ENCODE measurements around the gene ANKRD35. TPM values are rescaled to one million over a fixed set of nuclear protein-coding genes. Genes with fewer than 3 reads are reported as not detected.

The ANKRD35 gene
- total RNA-seq, 2 experiments from 2014 or later = 0.33 to 0.35 TPM

GRCh38 chr1:145917595-145917994, 31.9 kb upstream of the ANKRD35 start:
- CTCF ChIA-PET = interaction anchor here (0.8 to 2.0 kb wide), 2 partner anchors 10 to 72 kb away, joined by 4 to 15 read pairs; partner anchors contain the start of genes NUDT17 and RBM8A
- POLR2A ChIA-PET = interaction anchor here (0.7 to 4.6 kb wide), 11 partner anchors 7 to 72 kb away, joined by 3 to 73 read pairs (median 9); partner anchors contain the start of genes ANKRD34A, ITGA10, LIX1L and NUDT17
- Mint-ChIP-seq H3K9me3 (no peaks in the 10 kb centered on the region), H3K4me3 (peak overlapping the region; percentile 90), H3K27ac (peak overlapping the region; percentile 94), H3K4me1 (peaks cover 47% of the 10 kb centered on the region), H3K27me3 (no peaks in the 10 kb centered on the region), H3K36me3 (ENCODE audit: low read depth) (peaks cover 39% of the 10 kb centered on the region)
- no peak for DNase-seq

GRCh38 chr1:145916745-145917144, 31.1 kb upstream of the ANKRD35 start:
- Mint-ChIP-seq H3K27ac (no peak overlapping the region), H3K36me3 (ENCODE audit: low read depth) (peaks cover 45% of the 10 kb centered on the region), H3K4me1 (peaks cover 47% of the 10 kb centered on the region), H3K4me3 (peak overlapping the region; percentile 90), H3K9me3 (no peaks in the 10 kb centered on the region), H3K27me3 (no peaks in the 10 kb centered on the region)
- DNase-seq = no peak
- ChIA-PET POLR2A (interaction anchor here (3.8 to 4.6 kb wide), 3 partner anchors 11 to 49 kb away, joined by 31 to 73 read pairs (median 38); partner anchors contain the start of genes ANKRD34A, LIX1L, POLR3GL and RBM8A), CTCF (interaction anchor here (0.7 to 1.2 kb wide), 3 partner anchors 41 to 121 kb away, joined by 3 to 4 read pairs (median 3); partner anchors contain the start of gene LIX1L)

- no peak overlapping the region for H3K27ac Mint-ChIP-seq
- ChIA-PET POLR2A (interaction anchor here (1.3 to 4.3 kb wide), 2 partner anchors 15 to 67 kb away, joined by 4 to 17 read pairs; partner anchors contain the start of genes NUDT17 and RBM8A), CTCF (interaction anchor here (0.7 to 2.0 kb wide), 2 partner anchors 19 to 100 kb away, joined by 3 to 6 read pairs; no protein-coding TSS in a partner anchor)
- H3K4me3 Mint-ChIP-seq = no peak overlapping the region
- no peaks in the 10 kb centered on the region for H3K9me3 Mint-ChIP-seq
- no peaks in the 10 kb centered on the region for H3K27me3 Mint-ChIP-seq
- peaks cover 55% of the 10 kb centered on the region for H3K36me3 Mint-ChIP-seq (ENCODE audit: low read depth)
- DNase-seq = no peak
- H3K4me1 Mint-ChIP-seq = peaks cover 23% of the 10 kb centered on the region
Observed at GRCh38 chr1:145912128-145912641, 26.5 kb upstream of the ANKRD35 start.

- Mint-ChIP-seq H3K4me1 (peaks cover 9% of the 10 kb centered on the region), H3K27me3 (no peaks in the 10 kb centered on the region), H3K27ac (no peak overlapping the region), H3K36me3 (ENCODE audit: low read depth) (peaks cover 31% of the 10 kb centered on the region), H3K4me3 (no peak overlapping the region), H3K9me3 (no peaks in the 10 kb centered on the region)
- POLR2A ChIA-PET = interaction anchor here (1.2 to 3.3 kb wide), 3 partner anchors 10 to 19 kb away, joined by 3 to 13 read pairs (median 12); partner anchors contain the start of genes PEX11B and RBM8A
- CTCF ChIA-PET = interaction anchor here (0.9 to 3.1 kb wide), 10 partner anchors 10 to 64 kb away, joined by 3 to 27 read pairs (median 5); partner anchors contain the start of genes NUDT17, POLR3GL and RBM8A
- DNase-seq = no peak
Observed at GRCh38 chr1:145908653-145909052, 23.0 kb upstream of the ANKRD35 start.

GRCh38 chr1:145906954-145907753, 21.5 kb upstream of the ANKRD35 start:
- Mint-ChIP-seq H3K27ac (no peak overlapping the region), H3K27me3 (no peaks in the 10 kb centered on the region), H3K9me3 (no peaks in the 10 kb centered on the region), H3K36me3 (ENCODE audit: low read depth) (peaks cover 21% of the 10 kb centered on the region), H3K4me1 (peaks cover 9% of the 10 kb centered on the region), H3K4me3 (no peak overlapping the region)
- POLR2A ChIA-PET = interaction anchor here (1.0 to 2.7 kb wide), 6 partner anchors 11 to 51 kb away, joined by 3 to 13 read pairs (median 4); partner anchors contain the start of genes LIX1L, PEX11B and RBM8A
- CTCF ChIA-PET = interaction anchor here (1.5 to 3.1 kb wide), 3 partner anchors 16 to 62 kb away, joined by 5 to 27 read pairs (median 9); partner anchors contain the start of gene NUDT17
- no peak for DNase-seq

GRCh38 chr1:145901312-145902021, 15.8 kb upstream of the ANKRD35 start:
- Mint-ChIP-seq H3K9me3 (no peaks in the 10 kb centered on the region), H3K36me3 (ENCODE audit: low read depth) (no peaks in the 10 kb centered on the region), H3K4me1 (no peaks in the 10 kb centered on the region), H3K27me3 (no peaks in the 10 kb centered on the region), H3K27ac (no peak overlapping the region), H3K4me3 (no peak overlapping the region)
- ChIA-PET POLR2A (no interaction called here), CTCF (interaction anchor here (0.9 to 1.4 kb wide), 2 partner anchors 9 to 55 kb away, joined by 4 read pairs; no protein-coding TSS in a partner anchor)
- DNase-seq = no peak

GRCh38 chr1:145898756-145899155, 13.1 kb upstream of the ANKRD35 start:
- H3K4me1 Mint-ChIP-seq = no peaks in the 10 kb centered on the region
- no peak overlapping the region for H3K27ac Mint-ChIP-seq
- CTCF ChIA-PET = interaction anchor here (0.7 to 1.8 kb wide), 3 partner anchors 10 to 54 kb away, joined by 4 to 5 read pairs (median 5); partner anchors contain the start of genes ITGA10 and NUDT17
- no peak for DNase-seq
- H3K9me3 Mint-ChIP-seq = no peaks in the 10 kb centered on the region
- H3K27me3 Mint-ChIP-seq = no peaks in the 10 kb centered on the region
- H3K36me3 Mint-ChIP-seq (ENCODE audit: low read depth) = no peaks in the 10 kb centered on the region
- no peak overlapping the region for H3K4me3 Mint-ChIP-seq
- POLR2A ChIA-PET = no interaction called here

GRCh38 chr1:145897969-145898368, 12.3 kb upstream of the ANKRD35 start:
- H3K27ac Mint-ChIP-seq = no peak overlapping the region
- no peak overlapping the region for H3K4me3 Mint-ChIP-seq
- H3K36me3 Mint-ChIP-seq (ENCODE audit: low read depth) = no peaks in the 10 kb centered on the region
- H3K9me3 Mint-ChIP-seq = no peaks in the 10 kb centered on the region
- CTCF ChIA-PET = interaction anchor here (1.2 kb wide), 1 partner anchor 53 kb away, joined by 5 read pairs; the partner anchor contains the start of gene NUDT17
- no peaks in the 10 kb centered on the region for H3K4me1 Mint-ChIP-seq
- H3K27me3 Mint-ChIP-seq = no peaks in the 10 kb centered on the region
- no peak for DNase-seq
- POLR2A ChIA-PET = no interaction called here

GRCh38 chr1:145895471-145895870, 9.8 kb upstream of the ANKRD35 start:
- POLR2A ChIA-PET = no interaction called here
- Mint-ChIP-seq H3K4me3 (no peak overlapping the region), H3K27ac (no peak overlapping the region), H3K36me3 (ENCODE audit: low read depth) (no peaks in the 10 kb centered on the region), H3K4me1 (no peaks in the 10 kb centered on the region), H3K27me3 (no peaks in the 10 kb centered on the region), H3K9me3 (no peaks in the 10 kb centered on the region)
- DNase-seq = no peak
- CTCF ChIA-PET = interaction anchor here (1.0 to 1.4 kb wide), 3 partner anchors 13 to 51 kb away, joined by 3 to 4 read pairs (median 3); partner anchors contain the start of gene NUDT17

- no peaks in the 10 kb centered on the region for H3K4me1 Mint-ChIP-seq
- ChIA-PET POLR2A (interaction anchor here (2.4 kb wide), 1 partner anchor 86 kb away, joined by 11 read pairs; no protein-coding TSS in a partner anchor), CTCF (interaction anchor here (0.7 to 2.5 kb wide), 7 partner anchors 8 to 119 kb away, joined by 3 to 16 read pairs (median 6); partner anchors contain the start of genes ANKRD34A, ANKRD35, NUDT17 and PIAS3)
- DNase-seq = no peak
- H3K4me3 Mint-ChIP-seq = no peak overlapping the region
- no peaks in the 10 kb centered on the region for H3K27me3 Mint-ChIP-seq
- no peaks in the 10 kb centered on the region for H3K36me3 Mint-ChIP-seq (ENCODE audit: low read depth)
- no peak overlapping the region for H3K27ac Mint-ChIP-seq
- no peaks in the 10 kb centered on the region for H3K9me3 Mint-ChIP-seq
Observed at GRCh38 chr1:145893306-145894055, 7.8 kb upstream of the ANKRD35 start.

GRCh38 chr1:145892486-145893087, 6.9 kb upstream of the ANKRD35 start:
- ChIA-PET POLR2A (interaction anchor here (0.6 to 2.4 kb wide), 7 partner anchors 12 to 87 kb away, joined by 3 to 11 read pairs (median 4); partner anchors contain the start of genes ANKRD34A, ITGA10, NUDT17 and PIAS3), CTCF (interaction anchor here (0.9 to 2.5 kb wide), 14 partner anchors 10 to 159 kb away, joined by 3 to 16 read pairs (median 6); partner anchors contain the start of genes ANKRD34A, NUDT17, PIAS3 and POLR3GL)
- Mint-ChIP-seq H3K27me3 (peaks cover 2% of the 10 kb centered on the region), H3K4me3 (no peak overlapping the region), H3K27ac (no peak overlapping the region), H3K9me3 (no peaks in the 10 kb centered on the region), H3K4me1 (no peaks in the 10 kb centered on the region), H3K36me3 (ENCODE audit: low read depth) (no peaks in the 10 kb centered on the region)
- DNase-seq = no peak

Measured in activated CD4-positive, alpha-beta memory T cell treated with anti-CD3 and anti-CD28 coated beads, Interleukin-2, amount 10 ng/mL, durations not matched to agents 7 days and 5 days (primary cell).